ENCODE data around the gene DUSP28. TPM values are rescaled to one million over a fixed set of nuclear protein-coding genes. Genes with fewer than 3 reads are reported as not detected.

The DUSP28 gene
- total and polyA plus RNA-seq, 4 donors: 1.9 to 4.1 (median 3.0) TPM

DNA sequence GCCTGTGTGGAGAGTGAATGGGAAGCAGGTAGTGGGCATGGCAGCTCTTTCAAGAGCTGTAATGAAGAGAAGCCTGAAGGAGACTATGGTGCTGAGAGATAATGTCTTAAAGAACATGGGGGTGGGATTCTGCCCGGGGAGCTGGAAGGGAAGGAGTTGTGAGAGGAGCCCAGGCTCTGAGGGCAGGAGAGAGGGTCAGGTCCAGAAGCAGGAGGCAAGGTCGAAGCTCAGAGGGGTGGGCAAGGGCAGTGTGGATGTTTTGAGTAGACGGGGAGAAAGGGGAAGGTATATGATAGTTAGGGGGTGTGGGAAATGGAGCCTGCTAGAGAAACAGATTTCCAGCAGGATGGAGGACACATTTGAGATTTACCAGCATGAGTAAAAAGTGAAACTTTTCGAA is 28.5 kb downstream of the DUSP28 start:
- 91% methylated on average over 4 of the region's 4 CpGs for WGBS

DNA sequence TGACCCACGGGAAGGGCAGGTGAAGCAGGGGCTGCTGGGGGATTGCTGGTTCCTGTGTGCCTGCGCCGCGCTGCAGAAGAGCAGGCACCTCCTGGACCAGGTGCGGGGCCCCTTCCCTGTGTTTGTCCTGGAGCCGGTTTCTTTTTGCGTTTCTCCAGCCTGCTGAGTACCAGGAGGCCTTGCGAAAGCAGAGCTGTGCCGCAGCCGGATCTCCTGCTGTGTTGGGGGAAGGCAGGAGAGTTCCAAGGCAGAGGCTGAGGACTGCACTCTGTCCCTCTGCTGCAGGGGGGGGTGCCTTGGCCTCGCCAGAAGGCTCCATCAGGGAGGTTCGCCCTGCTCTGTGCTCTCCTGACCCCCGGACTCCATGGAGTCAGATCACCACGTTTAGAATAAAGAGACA is 29.2 kb downstream of the DUSP28 start:
- peaks cover 18 to 52% (median 39%) of the 10 kb centered on the region in 4 donors for H3K4me1 ChIP-seq (ENCODE audit: control insufficient read depth in 4 of 4, insufficient read depth in 4 of 4, low read length in 3 of 4)
- no peaks in the 10 kb centered on the region for H3K9me3 ChIP-seq (ENCODE audit: control insufficient read depth in 4 of 4, low read length in 3 of 4)
- peaks cover 0 to 6% (median 4%) of the 10 kb centered on the region in 4 donors for H3K36me3 ChIP-seq (ENCODE audit: control insufficient read depth in 4 of 4, insufficient read depth in 3 of 4, low read depth in 1 of 4, low read length in 3 of 4)
- H3K9ac ChIP-seq (ENCODE audit: low read depth in 1 of 2, low read length in 2 of 2): no peak overlapping the region
- no peaks in the 10 kb centered on the region for H3K27me3 ChIP-seq (ENCODE audit: control insufficient read depth in 4 of 4, insufficient read depth in 4 of 4, low read length in 3 of 4)
- H3K4me3 ChIP-seq (ENCODE audit: low read depth in 1 of 3, low read length in 3 of 3): no peak overlapping the region
- DNase-seq (ENCODE audit: low spot score): no peak
- H3K27ac ChIP-seq (ENCODE audit: low read depth in 1 of 2, low read length in 2 of 2): no peak overlapping the region
- no peak for TF ChIP-seq RXRA (IDR thresholded peaks at IDR 0.05)
- WGBS: 85% methylated on average over 14 of the region's 14 CpGs

More for the DNA sequence above, 28.5 kb downstream of the DUSP28 start:
- peaks cover 18 to 53% (median 40%) of the 10 kb centered on the region in 4 donors for H3K4me1 ChIP-seq (ENCODE audit: control insufficient read depth in 4 of 4, insufficient read depth in 4 of 4, low read length in 3 of 4)
- H3K4me3 ChIP-seq (ENCODE audit: low read depth in 1 of 3, low read length in 3 of 3): no peak overlapping the region
- no peak overlapping the region for H3K9ac ChIP-seq (ENCODE audit: low read depth in 1 of 2, low read length in 2 of 2)
- TF ChIP-seq SP1 (IDR thresholded peaks at IDR 0.05) (no peak), YY1 (IDR thresholded peaks at IDR 0.05) (no peak), TAF1 (conservative IDR thresholded peaks at IDR 0.05) (no peak), RAD21 (IDR thresholded peaks at IDR 0.05) (no peak), FOXA1 (IDR thresholded peaks at IDR 0.05) (no peak), HNF4A (conservative IDR thresholded peaks at IDR 0.05) (no peak), GABPA (IDR thresholded peaks at IDR 0.05 in 1 of 2, conservative IDR thresholded peaks at IDR 0.05 in 1 of 2) (no peak), RXRA (IDR thresholded peaks at IDR 0.05) (no peak)
- TF ChIP-seq, protein P1, sequence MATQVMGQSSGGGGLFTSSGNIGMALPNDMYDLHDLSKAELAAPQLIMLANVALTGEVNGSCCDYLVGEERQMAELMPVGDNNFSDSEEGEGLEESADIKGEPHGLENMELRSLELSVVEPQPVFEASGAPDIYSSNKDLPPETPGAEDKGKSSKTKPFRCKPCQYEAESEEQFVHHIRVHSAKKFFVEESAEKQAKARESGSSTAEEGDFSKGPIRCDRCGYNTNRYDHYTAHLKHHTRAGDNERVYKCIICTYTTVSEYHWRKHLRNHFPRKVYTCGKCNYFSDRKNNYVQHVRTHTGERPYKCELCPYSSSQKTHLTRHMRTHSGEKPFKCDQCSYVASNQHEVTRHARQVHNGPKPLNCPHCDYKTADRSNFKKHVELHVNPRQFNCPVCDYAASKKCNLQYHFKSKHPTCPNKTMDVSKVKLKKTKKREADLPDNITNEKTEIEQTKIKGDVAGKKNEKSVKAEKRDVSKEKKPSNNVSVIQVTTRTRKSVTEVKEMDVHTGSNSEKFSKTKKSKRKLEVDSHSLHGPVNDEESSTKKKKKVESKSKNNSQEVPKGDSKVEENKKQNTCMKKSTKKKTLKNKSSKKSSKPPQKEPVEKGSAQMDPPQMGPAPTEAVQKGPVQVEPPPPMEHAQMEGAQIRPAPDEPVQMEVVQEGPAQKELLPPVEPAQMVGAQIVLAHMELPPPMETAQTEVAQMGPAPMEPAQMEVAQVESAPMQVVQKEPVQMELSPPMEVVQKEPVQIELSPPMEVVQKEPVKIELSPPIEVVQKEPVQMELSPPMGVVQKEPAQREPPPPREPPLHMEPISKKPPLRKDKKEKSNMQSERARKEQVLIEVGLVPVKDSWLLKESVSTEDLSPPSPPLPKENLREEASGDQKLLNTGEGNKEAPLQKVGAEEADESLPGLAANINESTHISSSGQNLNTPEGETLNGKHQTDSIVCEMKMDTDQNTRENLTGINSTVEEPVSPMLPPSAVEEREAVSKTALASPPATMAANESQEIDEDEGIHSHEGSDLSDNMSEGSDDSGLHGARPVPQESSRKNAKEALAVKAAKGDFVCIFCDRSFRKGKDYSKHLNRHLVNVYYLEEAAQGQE (IDR thresholded peaks at IDR 0.05): no peak
- TF ChIP-seq, protein P2, sequence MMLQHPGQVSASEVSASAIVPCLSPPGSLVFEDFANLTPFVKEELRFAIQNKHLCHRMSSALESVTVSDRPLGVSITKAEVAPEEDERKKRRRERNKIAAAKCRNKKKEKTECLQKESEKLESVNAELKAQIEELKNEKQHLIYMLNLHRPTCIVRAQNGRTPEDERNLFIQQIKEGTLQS (IDR thresholded peaks at IDR 0.05): no peak
- H3K27me3 ChIP-seq (ENCODE audit: control insufficient read depth in 4 of 4, insufficient read depth in 4 of 4, low read length in 3 of 4): no peaks in the 10 kb centered on the region
- DNase-seq (ENCODE audit: low spot score): no peak
- no peaks in the 10 kb centered on the region for H3K9me3 ChIP-seq (ENCODE audit: control insufficient read depth in 4 of 4, low read length in 3 of 4)
- no peak overlapping the region for H3K27ac ChIP-seq (ENCODE audit: low read depth in 1 of 2, low read length in 2 of 2)
- peaks cover 0 to 6% (median 4%) of the 10 kb centered on the region in 4 donors for H3K36me3 ChIP-seq (ENCODE audit: control insufficient read depth in 4 of 4, insufficient read depth in 3 of 4, low read depth in 1 of 4, low read length in 3 of 4)

DNA sequence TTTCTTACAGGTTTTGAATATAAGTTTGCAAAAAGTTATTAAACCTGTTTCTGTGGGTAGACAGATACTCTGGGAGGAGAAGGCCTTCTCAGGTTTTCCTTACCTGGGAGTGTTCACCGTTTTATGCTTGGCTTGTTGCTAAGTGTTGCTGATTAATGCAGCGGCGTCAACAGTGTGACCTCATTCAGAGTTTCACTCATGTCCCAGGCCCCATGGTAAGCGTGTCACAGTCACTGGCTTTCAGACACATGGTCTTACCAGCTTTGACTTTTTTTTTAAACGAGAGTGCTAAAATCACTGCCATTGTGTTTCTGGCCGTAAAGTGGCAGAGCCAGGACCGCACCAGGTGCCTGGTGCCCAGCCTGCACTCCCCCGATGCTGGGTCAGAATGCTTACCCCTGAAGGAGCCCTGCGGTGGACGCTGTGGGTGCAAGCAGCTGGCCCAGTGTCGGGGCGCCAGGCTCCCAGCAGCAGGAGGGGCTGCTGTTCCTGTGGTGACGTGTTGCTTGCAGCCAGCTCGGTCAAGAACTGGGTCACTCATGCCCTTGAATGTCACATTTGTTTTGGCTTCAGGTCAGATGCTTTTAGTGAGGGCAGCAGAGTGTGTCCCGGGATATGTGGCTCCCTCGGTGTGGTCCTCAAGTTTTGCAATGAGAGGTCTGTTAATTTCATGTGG is 29.8 kb downstream of the DUSP28 start:
- no peak overlapping the region for H3K4me3 ChIP-seq (ENCODE audit: low read depth in 1 of 3, low read length in 3 of 3)
- H3K9me3 ChIP-seq (ENCODE audit: control insufficient read depth in 4 of 4, low read length in 3 of 4): no peaks in the 10 kb centered on the region
- H3K9ac ChIP-seq (ENCODE audit: low read depth in 1 of 2, low read length in 2 of 2): no peak overlapping the region
- no peak for DNase-seq (ENCODE audit: low spot score)
- H3K27ac ChIP-seq (ENCODE audit: low read depth in 1 of 2, low read length in 2 of 2): no peak overlapping the region
- TF ChIP-seq, protein P3, sequence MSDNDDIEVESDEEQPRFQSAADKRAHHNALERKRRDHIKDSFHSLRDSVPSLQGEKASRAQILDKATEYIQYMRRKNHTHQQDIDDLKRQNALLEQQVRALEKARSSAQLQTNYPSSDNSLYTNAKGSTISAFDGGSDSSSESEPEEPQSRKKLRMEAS (IDR thresholded peaks at IDR 0.05): no peak
- TF ChIP-seq, protein P2 (IDR thresholded peaks at IDR 0.05): no peak
- no peak for TF ChIP-seq FOXA2 (IDR thresholded peaks at IDR 0.05)
- TF ChIP-seq EGR1 (IDR thresholded peaks at IDR 0.05; ENCODE audit: low read depth in 2 of 2): no peak
- 69% methylated on average over 16 of the region's 16 CpGs for WGBS
- H3K36me3 ChIP-seq (ENCODE audit: control insufficient read depth in 4 of 4, insufficient read depth in 3 of 4, low read depth in 1 of 4, low read length in 3 of 4): peaks cover 0 to 6% (median 4%) of the 10 kb centered on the region in 4 donors
- H3K4me1 ChIP-seq (ENCODE audit: control insufficient read depth in 4 of 4, insufficient read depth in 4 of 4, low read length in 3 of 4): peaks cover 15 to 46% (median 34%) of the 10 kb centered on the region in 4 donors
- no peaks in the 10 kb centered on the region for H3K27me3 ChIP-seq (ENCODE audit: control insufficient read depth in 4 of 4, insufficient read depth in 4 of 4, low read length in 3 of 4)
